COLO829 (cell line): ENCODE data around the gene NCOA6.
"Not testable (repeated sequence)": the region's sequence is repeated elsewhere in the genome, so short reads cannot be mapped to it uniquely, and the experiment has no call there.

ENCODE experiments used
- DNase-seq: peaks from one replicate; pipeline ENCODE4 v3.0.0; 2012; ENCODE audit warnings: low spot score

Gene NCOA6

GRCh38 chr20:34774449-34774848 lies 51.0 kb downstream of the NCOA6 start:
- DNase-seq = no peak

GRCh38 chr20:34773726-34774125 lies 51.7 kb downstream of the NCOA6 start:
- no peak for DNase-seq

GRCh38 chr20:34772437-34772836 lies 53.0 kb downstream of the NCOA6 start:
- no peak for DNase-seq

GRCh38 chr20:34771680-34772081 lies 53.8 kb downstream of the NCOA6 start:
- no peak for DNase-seq

- DNase-seq = no peak
These were observed 57.4 kb downstream of the NCOA6 start for GRCh38 chr20:34768096-34768495.

- no peak for DNase-seq
These were observed 63.4 kb downstream of the NCOA6 start for GRCh38 chr20:34762031-34762555.

- DNase-seq = no peak
These were observed 70.1 kb downstream of the NCOA6 start for GRCh38 chr20:34755367-34755766.

- DNase-seq = no peak
These were observed 70.8 kb downstream of the NCOA6 start for GRCh38 chr20:34754611-34755010.

GRCh38 chr20:34753706-34754461 lies 71.6 kb downstream of the NCOA6 start:
- DNase-seq = no peak

GRCh38 chr20:34751453-34751852 lies 74.0 kb downstream of the NCOA6 start:
- no peak for DNase-seq

- DNase-seq = no peak
These were observed 75.0 kb downstream of the NCOA6 start for GRCh38 chr20:34750484-34750883.

- DNase-seq = no peak
These were observed 76.7 kb downstream of the NCOA6 start for GRCh38 chr20:34748709-34749108.

GRCh38 chr20:34747479-34747878 lies 78.0 kb downstream of the NCOA6 start:
- DNase-seq = no peak

GRCh38 chr20:34746674-34747073 lies 78.8 kb downstream of the NCOA6 start:
- DNase-seq = no peak

- no peak for DNase-seq
These were observed 80.6 kb downstream of the NCOA6 start for GRCh38 chr20:34744847-34745246.

GRCh38 chr20:34744340-34744739 lies 81.1 kb downstream of the NCOA6 start:
- no peak for DNase-seq

- no peak for DNase-seq
These were observed 82.4 kb downstream of the NCOA6 start for GRCh38 chr20:34743039-34743438.

GRCh38 chr20:34736106-34736735 lies 89.2 kb downstream of the NCOA6 start:
- DNase-seq = no peak

GRCh38 chr20:34732523-34732922 lies 92.9 kb downstream of the NCOA6 start:
- DNase-seq = no peak

GRCh38 chr20:34729416-34729815 lies 96.0 kb downstream of the NCOA6 start:
- no peak for DNase-seq

- no peak for DNase-seq
These were observed 101.3 kb downstream of the NCOA6 start for GRCh38 chr20:34724172-34724571.

GRCh38 chr20:34722560-34722959 lies 102.9 kb downstream of the NCOA6 start:
- not testable (repeated sequence) for DNase-seq

GRCh38 chr20:34720266-34720665 lies 105.2 kb downstream of the NCOA6 start:
- no peak for DNase-seq
